Measurements from ENCODE around the gene MNAT1. TPM values are rescaled to one million over a fixed set of nuclear protein-coding genes. Genes with fewer than 3 reads are reported as not detected.

The MNAT1 gene
- total RNA-seq, 8 experiments from 2014 or later, result 37.0 to 69.2 (median 47.1) TPM

- peaks cover 0 to 5% of the 10 kb centered on the region in 2 donors for H3K4me1 ChIP-seq (replicated peaks in 1 of 2)
- no peak for ATAC-seq (replicated peaks in 6 of 8)
- H3K27ac ChIP-seq, result no peak overlapping the region
- H3K4me3 ChIP-seq, result no peak overlapping the region
- in situ Hi-C loops (cut with MboI; ENCODE audit: low pct_unique_long_range_greater_than_20kb in 2 of 9, low sequenced_read_pairs in 9 of 9, unreplicated experiment in 9 of 9), result no loop called here
- 85 to 100% (median 98%) methylated on average over 1 to 9 of the region's 15 CpGs; no CpG with 5 or more reads in 5 of the 10 experiments for WGBS, 10 experiments
Observed at GRCh38 chr14:60972295-60972694, 237.7 kb downstream of the MNAT1 start.

GRCh38 chr14:60973070-60973469, 238.5 kb downstream of the MNAT1 start:
- WGBS, 10 experiments, result 100% methylated on average over 1 to 2 of the region's 3 CpGs; no CpG with 5 or more reads in 2 of the 10 experiments
- H3K27ac ChIP-seq, result no peak overlapping the region

DNA sequence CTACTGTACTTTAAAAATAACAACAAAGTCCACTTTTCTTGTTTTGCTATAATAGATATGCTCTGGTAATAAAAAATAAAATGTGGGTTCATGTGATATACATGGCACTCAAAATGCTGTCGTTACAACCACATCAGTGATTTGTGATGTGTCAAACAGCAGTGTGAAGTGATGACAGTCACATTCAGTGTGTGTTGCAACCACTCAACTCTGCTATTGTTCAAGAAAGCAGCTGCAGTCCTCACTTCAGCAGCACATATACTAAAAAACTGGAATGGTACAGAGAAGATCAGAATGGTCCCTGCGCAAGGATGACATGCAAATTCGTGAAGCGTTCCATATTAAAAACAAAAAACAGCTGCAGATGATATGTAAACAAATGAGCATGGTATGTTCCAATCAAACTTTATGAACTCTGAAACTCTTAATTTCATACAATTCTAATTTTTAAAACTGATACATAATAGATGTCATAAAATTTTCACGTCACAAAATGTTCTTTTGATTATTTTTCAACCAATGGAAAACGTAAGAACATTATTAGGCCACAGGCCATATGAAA, 239.6 kb downstream of the MNAT1 start:
- Histone ChIP-seq H3K4me1 (replicated peaks in 1 of 2) (peaks cover 5% of the 10 kb centered on the region in 2 donors), H3K4me3 (no peak overlapping the region), H3K27ac (no peak overlapping the region)
- ATAC-seq (replicated peaks in 6 of 8), result no peak
- in situ Hi-C loops (cut with MboI; ENCODE audit: low pct_unique_long_range_greater_than_20kb in 2 of 9, low sequenced_read_pairs in 9 of 9, unreplicated experiment in 9 of 9), result no loop called here
- WGBS, 10 experiments, result 74 to 100% (median 94%) methylated on average over 1 to 6 of the region's 6 CpGs; no CpG with 5 or more reads in 2 of the 10 experiments

More at GRCh38 chr14:60973070-60973469, 238.5 kb downstream of the MNAT1 start:
- Histone ChIP-seq H3K4me3 (no peak overlapping the region), H3K4me1 (replicated peaks in 1 of 2) (peaks cover 0 to 5% of the 10 kb centered on the region in 2 donors)
- in situ Hi-C loops (cut with MboI; ENCODE audit: low pct_unique_long_range_greater_than_20kb in 2 of 9, low sequenced_read_pairs in 9 of 9, unreplicated experiment in 9 of 9), result no loop called here
- ATAC-seq (replicated peaks in 6 of 8), result no peak

DNA sequence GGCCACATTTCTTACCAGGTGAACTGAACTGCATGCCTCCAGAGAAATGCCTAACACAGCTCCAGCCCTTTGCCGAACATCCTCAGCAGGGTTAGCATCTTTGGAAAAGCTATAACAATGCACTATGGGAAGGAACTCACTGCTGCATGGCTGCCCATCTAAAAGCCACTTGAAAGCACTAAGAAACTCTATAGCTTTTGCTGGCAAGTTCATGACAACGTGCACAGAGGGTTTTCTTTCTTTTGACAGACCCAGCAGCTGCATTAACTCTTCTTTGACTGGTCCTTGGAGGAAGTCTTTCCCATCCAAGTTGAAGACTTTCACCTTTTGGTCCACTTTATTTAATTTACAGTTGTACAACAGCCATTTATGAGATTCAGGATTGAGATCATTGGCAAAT, 241.0 kb downstream of the MNAT1 start:
- no peak for ATAC-seq (replicated peaks in 6 of 8)
- H3K4me1 ChIP-seq (replicated peaks in 1 of 2), result peaks cover 5 to 15% of the 10 kb centered on the region in 2 donors
- H3K27ac ChIP-seq, result no peak overlapping the region
- H3K4me3 ChIP-seq, result no peak overlapping the region
- in situ Hi-C loops (cut with MboI; ENCODE audit: low pct_unique_long_range_greater_than_20kb in 2 of 9, low sequenced_read_pairs in 9 of 9, unreplicated experiment in 9 of 9), result loop anchor here in 2 of 9 experiments (25.0 kb wide), 2 partner anchors 238 to 338 kb away; partner anchors contain the start of genes MNAT1 (in 1 of the 2) and SIX1 (in 1 of the 2)
- WGBS, 10 experiments, result 32 to 100% (median 65%) methylated on average over 1 to 2 of the region's 2 CpGs; no CpG with 5 or more reads in 3 of the 10 experiments

GRCh38 chr14:60977847-60978246, 243.3 kb downstream of the MNAT1 start:
- no peak overlapping the region for H3K4me3 ChIP-seq
- in situ Hi-C loops (cut with MboI; ENCODE audit: low pct_unique_long_range_greater_than_20kb in 2 of 9, low sequenced_read_pairs in 9 of 9, unreplicated experiment in 9 of 9), result loop anchor here in 2 of 9 experiments (25.0 kb wide), 2 partner anchors 241 to 341 kb away; partner anchors contain the start of genes MNAT1 (in 1 of the 2) and SIX1 (in 1 of the 2)
- ATAC-seq (replicated peaks in 6 of 8), result no peak

DNA sequence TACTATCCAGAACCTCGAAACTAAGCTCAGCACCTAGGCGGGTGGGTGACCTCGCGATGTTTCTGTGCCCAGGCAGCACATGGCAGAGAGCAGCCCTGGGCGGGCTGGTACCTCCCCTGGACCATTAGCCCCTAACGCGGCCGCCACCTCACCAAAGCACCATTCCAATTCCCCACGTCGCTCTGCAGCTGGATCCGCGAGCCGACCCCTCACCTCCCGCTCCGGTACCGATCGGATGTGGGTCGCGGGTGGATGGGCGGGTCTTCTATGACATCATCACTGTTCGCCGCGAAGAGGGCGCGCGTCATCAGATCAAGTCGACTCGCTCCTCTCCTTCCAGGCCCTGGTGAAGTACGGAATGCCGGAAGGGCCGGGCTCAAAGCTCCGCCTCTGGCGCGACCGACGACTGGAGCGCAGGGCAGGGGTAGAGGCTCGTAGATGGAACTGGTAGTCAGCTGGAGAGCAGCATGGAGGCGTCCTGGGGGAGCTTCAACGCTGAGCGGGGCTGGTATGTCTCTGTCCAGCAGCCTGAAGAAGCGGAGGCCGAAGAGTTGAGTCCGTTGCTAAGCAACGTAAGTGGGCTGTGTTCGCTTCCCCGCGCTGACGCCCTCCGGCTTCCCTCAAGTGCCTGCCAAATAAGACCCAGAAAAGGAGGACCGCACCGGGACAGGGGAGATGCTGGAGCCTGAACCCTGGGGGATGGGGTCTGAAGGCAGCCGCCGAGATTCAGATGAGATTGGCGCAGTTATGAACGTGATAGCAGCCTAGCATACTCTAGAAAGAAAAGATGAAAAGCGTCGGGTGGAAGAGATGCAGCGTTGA, 246.5 kb downstream of the MNAT1 start, which contains the start of the genes SLC38A6 and TRMT5:
Gene SLC38A6 (plus strand): TSS at position 435 of the 822 bp plus-strand sequence. CDS start 33 bp downstream, at position 468.
Gene TRMT5 (minus strand): TSS at position 269 of the 822 bp plus-strand sequence. CDS start 106 bp downstream, at position 163.
- WGBS, 10 experiments, result 0 to 12% (median 0%) methylated on average over 2 to 36 of the region's 59 CpGs; no CpG with 5 or more reads in 2 of the 10 experiments
- in situ Hi-C loops (cut with MboI; ENCODE audit: low pct_unique_long_range_greater_than_20kb in 2 of 9, low sequenced_read_pairs in 9 of 9, unreplicated experiment in 9 of 9), result loop anchor here in 2 of 9 experiments (25.0 kb wide), 2 partner anchors 244 to 344 kb away; partner anchors contain the start of genes MNAT1 (in 1 of the 2) and SIX1 (in 1 of the 2)
- peak; percentile 91 to 96 (median 94) for ATAC-seq (replicated peaks in 6 of 8)
- H3K4me1 ChIP-seq (replicated peaks in 1 of 2), result peaks cover 0 to 24% of the 10 kb centered on the region in 2 donors
- peak within 1 kb of the TSS; percentile 70 to 77 for H3K27ac ChIP-seq
- peak within 1 kb of the TSS; percentile 80 to 95 (median 84) for H3K4me3 ChIP-seq

More at GRCh38 chr14:60977847-60978246, 243.3 kb downstream of the MNAT1 start:
- 0 to 83% (median 59%) methylated on average over 1 to 2 of the region's 2 CpGs; no CpG with 5 or more reads in 1 of the 10 experiments for WGBS, 10 experiments
- peaks cover 5 to 24% of the 10 kb centered on the region in 2 donors for H3K4me1 ChIP-seq (replicated peaks in 1 of 2)
- no peak overlapping the region for H3K27ac ChIP-seq

DNA sequence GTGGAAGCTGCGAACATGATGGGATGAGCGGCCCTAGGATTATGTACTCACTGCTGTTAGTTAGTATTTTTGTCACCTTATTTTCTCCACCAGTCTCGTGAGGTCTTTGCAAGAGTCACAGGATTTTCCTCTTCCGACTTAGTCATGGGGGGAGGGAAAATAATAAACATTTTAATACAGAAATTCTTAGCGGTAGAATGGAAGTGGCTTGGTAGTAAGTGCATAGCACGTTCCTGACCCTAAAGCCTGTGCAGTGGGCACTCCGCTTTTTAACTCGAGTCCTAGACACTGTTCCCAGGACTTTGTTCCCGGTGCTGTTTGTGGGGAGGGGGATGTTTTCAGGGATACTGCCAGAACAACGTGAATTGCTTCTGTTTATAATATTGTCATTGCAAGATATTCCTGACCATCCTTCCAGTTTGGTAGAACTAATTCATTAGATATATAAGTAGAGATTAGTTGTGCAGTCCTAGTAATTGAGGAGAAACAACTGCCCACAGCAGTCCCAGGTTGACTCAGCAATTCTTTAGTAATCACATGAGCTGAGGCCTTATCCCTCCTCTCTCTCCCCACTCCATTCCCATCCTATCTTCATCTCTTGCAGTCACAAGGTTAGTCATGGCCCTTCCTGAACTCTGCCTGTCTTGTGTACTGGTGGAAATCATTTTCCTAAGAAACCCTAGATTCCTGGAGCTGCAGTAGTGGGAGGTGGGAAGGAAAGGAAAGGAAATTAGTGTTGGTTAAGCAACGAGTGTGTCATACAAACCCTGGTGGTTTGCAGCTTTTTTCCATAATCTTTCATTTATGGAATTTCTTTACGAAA, 247.3 kb downstream of the MNAT1 start:
- Histone ChIP-seq H3K4me1 (replicated peaks in 1 of 2) (peaks cover 0 to 24% of the 10 kb centered on the region in 2 donors), H3K27ac (peak overlapping the region; percentile 70 to 77), H3K4me3 (peak overlapping the region; percentile 80 to 95 (median 84))
- in situ Hi-C loops (cut with MboI; ENCODE audit: low pct_unique_long_range_greater_than_20kb in 2 of 9, low sequenced_read_pairs in 9 of 9, unreplicated experiment in 9 of 9), result loop anchor here in 2 of 9 experiments (25.0 kb wide), 2 partner anchors 245 to 345 kb away; partner anchors contain the start of genes MNAT1 (in 1 of the 2) and SIX1 (in 1 of the 2)
- 0 to 42% (median 7%) methylated on average over 2 to 11 of the region's 12 CpGs; no CpG with 5 or more reads in 1 of the 10 experiments for WGBS, 10 experiments
- peak in 7 of 8 experiments; percentile 16 to 49 (median 28) for ATAC-seq (replicated peaks in 6 of 8)

GRCh38 chr14:60984196-60984595, 249.6 kb downstream of the MNAT1 start:
- H3K4me3 ChIP-seq, result no peak overlapping the region
- ATAC-seq (replicated peaks in 6 of 8), result no peak
- 83 to 100% (median 100%) methylated on average over 1 of the region's 1 CpG; no CpG with 5 or more reads in 1 of the 10 experiments for WGBS, 10 experiments
- H3K4me1 ChIP-seq (replicated peaks in 1 of 2), result peaks cover 0 to 19% of the 10 kb centered on the region in 2 donors
- in situ Hi-C loops (cut with MboI; ENCODE audit: low pct_unique_long_range_greater_than_20kb in 2 of 9, low sequenced_read_pairs in 9 of 9, unreplicated experiment in 9 of 9), result loop anchor here in 2 of 9 experiments (25.0 kb wide), 2 partner anchors 247 to 347 kb away; partner anchors contain the start of genes MNAT1 (in 1 of the 2) and SIX1 (in 1 of the 2)
- H3K27ac ChIP-seq, result no peak overlapping the region

DNA sequence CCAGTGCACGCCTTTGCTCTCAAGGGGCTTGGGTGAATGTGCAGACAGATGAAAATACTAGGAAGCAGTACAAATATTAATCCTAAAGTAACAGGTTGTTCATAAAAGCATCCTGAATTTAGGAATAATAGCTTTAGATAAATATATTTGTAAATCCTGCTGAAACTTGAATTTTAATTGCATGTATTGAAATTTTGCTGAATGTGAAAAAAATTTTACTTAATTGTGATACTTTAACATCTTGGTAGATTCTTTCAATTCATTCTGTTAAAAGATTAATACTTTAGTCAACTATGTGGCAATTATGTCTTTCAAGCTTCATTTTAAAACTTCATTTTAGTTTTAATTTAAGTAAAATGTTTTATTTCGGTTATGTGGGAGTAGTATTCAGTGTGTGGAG, 251.9 kb downstream of the MNAT1 start:
- no peak for ATAC-seq (replicated peaks in 6 of 8)
- Histone ChIP-seq H3K4me1 (replicated peaks in 1 of 2) (peaks cover 0 to 9% of the 10 kb centered on the region in 2 donors), H3K4me3 (no peak overlapping the region), H3K27ac (no peak overlapping the region)
- in situ Hi-C loops (cut with MboI; ENCODE audit: low pct_unique_long_range_greater_than_20kb in 2 of 9, low sequenced_read_pairs in 9 of 9, unreplicated experiment in 9 of 9), result loop anchor here in 2 of 9 experiments (25.0 kb wide), 2 partner anchors 249 to 349 kb away; partner anchors contain the start of genes MNAT1 (in 1 of the 2) and SIX1 (in 1 of the 2)
- WGBS, 10 experiments, result 67 to 100% (median 94%) methylated on average over 1 to 2 of the region's 2 CpGs

DNA sequence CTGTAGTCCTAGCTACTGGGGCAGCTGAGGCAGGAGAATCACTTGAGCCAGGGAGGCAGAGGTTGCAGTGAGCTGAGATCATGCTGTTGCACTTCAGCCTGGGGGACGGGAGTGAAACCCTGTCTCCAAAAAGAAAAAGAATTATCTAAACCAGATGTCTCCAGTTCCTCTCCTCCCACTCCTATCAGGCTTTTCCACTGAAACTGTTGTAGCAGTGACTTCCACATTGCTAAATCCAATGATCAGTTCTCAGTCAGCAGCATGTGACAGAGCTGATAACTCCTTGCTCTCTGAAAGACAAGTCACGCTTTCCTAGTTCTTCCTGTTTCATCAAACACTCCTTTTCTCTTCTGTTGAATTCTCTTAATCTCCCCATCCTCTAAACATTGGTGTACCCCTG, 255.0 kb downstream of the MNAT1 start:
- in situ Hi-C loops (cut with MboI; ENCODE audit: low pct_unique_long_range_greater_than_20kb in 2 of 9, low sequenced_read_pairs in 9 of 9, unreplicated experiment in 9 of 9), result loop anchor here in 2 of 9 experiments (25.0 kb wide), 2 partner anchors 252 to 352 kb away; partner anchors contain the start of genes MNAT1 (in 1 of the 2) and SIX1 (in 1 of the 2)
- 33 to 100% (median 94%) methylated on average over 1 to 2 of the region's 2 CpGs; no CpG with 5 or more reads in 3 of the 10 experiments for WGBS, 10 experiments
- ATAC-seq (replicated peaks in 6 of 8), result peak in 2 of 8 experiments; percentile 67 to 89
- no peaks in the 10 kb centered on the region for H3K4me1 ChIP-seq (replicated peaks in 1 of 2)
- H3K4me3 ChIP-seq, result no peak overlapping the region
- H3K27ac ChIP-seq, result no peak overlapping the region

GRCh38 chr14:60998617-60999016, 264.1 kb downstream of the MNAT1 start:
- 92 to 100% (median 100%) methylated on average over 1 to 9 of the region's 9 CpGs; no CpG with 5 or more reads in 3 of the 10 experiments for WGBS, 10 experiments
- ATAC-seq (replicated peaks in 6 of 8), result no peak
- in situ Hi-C loops (cut with MboI; ENCODE audit: low pct_unique_long_range_greater_than_20kb in 2 of 9, low sequenced_read_pairs in 9 of 9, unreplicated experiment in 9 of 9), result loop anchor here in 2 of 9 experiments (25.0 kb wide), 2 partner anchors 261 to 361 kb away; partner anchors contain the start of genes MNAT1 (in 1 of the 2) and SIX1 (in 1 of the 2)
- no peaks in the 10 kb centered on the region for H3K4me1 ChIP-seq (replicated peaks in 1 of 2)
- H3K4me3 ChIP-seq, result no peak overlapping the region
- no peak overlapping the region for H3K27ac ChIP-seq

All from motor neuron (in vitro differentiated cells).